Measurements from ENCODE around the gene DNAH8.

Gene DNAH8

DNA sequence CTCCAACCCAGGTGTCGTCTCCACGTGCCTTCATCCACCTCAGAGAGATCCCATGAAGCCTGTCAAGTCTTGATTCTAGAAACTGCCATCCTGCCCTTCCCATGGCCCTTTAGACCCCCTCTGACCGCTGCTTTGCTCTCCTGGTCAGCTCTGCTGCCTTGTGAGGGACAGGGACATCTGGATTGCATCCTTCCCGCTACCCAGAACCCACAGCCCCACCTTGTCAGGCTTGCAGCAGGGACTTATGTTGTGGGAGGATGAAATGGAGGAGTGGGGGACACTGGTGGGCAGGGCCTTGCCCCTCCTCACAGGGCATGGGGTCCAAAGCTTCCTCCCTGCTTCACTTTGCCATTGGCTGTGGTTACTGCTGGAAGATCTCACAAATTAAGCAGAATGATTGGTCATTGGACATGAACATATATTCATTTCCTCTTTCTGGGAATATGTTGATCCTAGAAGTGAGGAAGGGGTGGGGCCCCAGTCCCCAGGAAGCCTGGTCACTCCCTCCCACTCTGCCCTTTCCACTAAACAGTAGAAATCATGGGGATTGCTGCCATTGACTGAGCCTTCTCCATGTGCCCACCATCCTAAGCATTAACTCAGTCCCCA, 338.0 kb downstream of the DNAH8 start:
- no peak overlapping the region for H3K4me3 ChIP-seq (replicated peaks in 1 of 2; ENCODE audit: low read depth in 2 of 2, low read length in 2 of 2)
- no peak for DNase-seq (ENCODE audit: low read depth in 2 of 2)
- TF ChIP-seq, protein P1, sequence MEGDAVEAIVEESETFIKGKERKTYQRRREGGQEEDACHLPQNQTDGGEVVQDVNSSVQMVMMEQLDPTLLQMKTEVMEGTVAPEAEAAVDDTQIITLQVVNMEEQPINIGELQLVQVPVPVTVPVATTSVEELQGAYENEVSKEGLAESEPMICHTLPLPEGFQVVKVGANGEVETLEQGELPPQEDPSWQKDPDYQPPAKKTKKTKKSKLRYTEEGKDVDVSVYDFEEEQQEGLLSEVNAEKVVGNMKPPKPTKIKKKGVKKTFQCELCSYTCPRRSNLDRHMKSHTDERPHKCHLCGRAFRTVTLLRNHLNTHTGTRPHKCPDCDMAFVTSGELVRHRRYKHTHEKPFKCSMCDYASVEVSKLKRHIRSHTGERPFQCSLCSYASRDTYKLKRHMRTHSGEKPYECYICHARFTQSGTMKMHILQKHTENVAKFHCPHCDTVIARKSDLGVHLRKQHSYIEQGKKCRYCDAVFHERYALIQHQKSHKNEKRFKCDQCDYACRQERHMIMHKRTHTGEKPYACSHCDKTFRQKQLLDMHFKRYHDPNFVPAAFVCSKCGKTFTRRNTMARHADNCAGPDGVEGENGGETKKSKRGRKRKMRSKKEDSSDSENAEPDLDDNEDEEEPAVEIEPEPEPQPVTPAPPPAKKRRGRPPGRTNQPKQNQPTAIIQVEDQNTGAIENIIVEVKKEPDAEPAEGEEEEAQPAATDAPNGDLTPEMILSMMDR (IDR thresholded peaks at IDR 0.05; ENCODE audit: low read depth, low read length): no peak

DNA sequence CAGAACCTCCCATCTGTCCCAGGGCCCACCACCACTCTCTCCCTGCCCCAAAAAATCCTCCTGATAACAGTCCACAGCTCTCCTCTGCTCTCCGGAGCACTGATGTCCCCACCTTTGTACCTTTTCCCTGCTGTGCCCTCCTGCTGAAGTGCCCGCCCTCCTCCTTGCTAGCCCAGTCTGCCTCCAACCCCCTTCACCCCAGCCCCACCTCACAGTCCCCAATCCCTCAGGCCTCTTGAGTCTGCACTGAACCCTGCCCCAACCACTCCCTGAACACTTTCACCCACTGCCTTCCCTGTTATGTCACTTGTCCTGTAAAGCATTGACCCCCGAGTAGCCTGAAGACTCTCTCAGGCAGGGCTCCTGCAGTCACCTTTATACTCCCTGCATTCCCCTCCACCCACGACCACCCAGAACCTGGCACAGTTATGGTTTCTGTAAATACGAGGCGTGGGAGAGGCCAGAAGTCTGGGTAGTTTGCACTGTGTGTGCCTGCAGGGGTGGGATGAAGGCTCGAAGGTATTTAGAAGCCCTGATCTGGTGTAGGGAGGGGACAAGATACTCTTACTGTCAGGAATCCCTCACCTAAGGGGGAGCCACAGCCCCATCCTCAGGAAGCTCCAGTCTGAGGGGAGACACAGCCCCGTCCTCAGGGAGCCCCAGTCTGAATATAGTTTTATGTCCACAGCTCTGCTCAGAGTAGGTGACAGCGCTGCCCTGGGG, 338.9 kb downstream of the DNAH8 start:
- no peak for DNase-seq (ENCODE audit: low read depth in 2 of 2)
- H3K4me3 ChIP-seq (replicated peaks in 1 of 2; ENCODE audit: low read depth in 2 of 2, low read length in 2 of 2): no peak overlapping the region
- TF ChIP-seq, protein P1 (IDR thresholded peaks at IDR 0.05; ENCODE audit: low read depth, low read length): no peak

DNA sequence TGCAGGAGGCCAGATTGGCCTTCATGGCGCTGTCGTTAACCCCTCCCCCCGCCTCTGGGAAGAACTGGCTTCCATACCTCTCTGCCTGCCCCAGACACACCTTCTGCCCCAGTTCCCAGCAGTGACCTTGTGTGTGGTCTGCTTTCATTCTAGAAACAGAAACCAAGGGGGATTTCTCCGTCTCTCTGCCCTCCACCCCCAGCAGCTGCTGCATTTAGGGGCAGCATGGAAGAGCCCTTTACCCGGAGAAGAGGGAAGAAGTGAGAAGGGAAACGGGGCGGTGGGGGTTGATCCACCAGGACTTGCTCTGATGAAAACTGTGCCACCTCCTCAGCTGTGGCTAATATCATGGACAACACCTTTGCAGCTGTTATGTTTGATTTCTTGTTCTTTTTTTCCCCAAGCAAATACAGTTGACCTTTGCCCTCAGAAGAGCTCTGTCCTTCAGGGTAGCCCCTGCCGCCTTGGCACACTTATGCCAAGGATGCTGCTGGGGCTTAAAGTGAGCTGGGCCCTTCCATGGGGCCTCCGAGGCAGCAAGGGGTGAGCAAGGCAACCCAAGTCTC, 339.5 kb downstream of the DNAH8 start:
- TF ChIP-seq, protein P1 (IDR thresholded peaks at IDR 0.05; ENCODE audit: low read depth, low read length): no peak
- DNase-seq (ENCODE audit: low read depth in 2 of 2): no peak
- H3K4me3 ChIP-seq (replicated peaks in 1 of 2; ENCODE audit: low read depth in 2 of 2, low read length in 2 of 2): no peak overlapping the region

DNA sequence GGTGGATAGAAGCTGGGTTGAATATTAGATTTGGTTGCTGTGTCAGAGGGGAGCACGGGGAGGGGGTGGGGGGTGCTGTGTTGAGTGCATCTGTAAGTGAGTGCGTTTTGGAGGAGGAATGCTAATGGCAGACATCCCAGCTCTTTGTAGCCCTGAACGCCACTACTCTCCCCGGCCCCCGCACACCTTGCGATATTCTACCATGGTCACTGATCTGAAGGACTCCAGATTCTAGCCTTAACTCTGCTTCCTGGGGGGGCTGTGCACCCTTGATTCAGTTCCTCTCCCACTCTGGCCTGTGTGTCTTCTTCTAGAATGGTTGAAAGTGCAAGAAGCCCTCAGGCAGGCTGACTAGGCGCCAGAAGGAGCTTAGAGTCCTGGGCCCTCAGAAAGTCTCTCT, 340.6 kb downstream of the DNAH8 start:
- no peak overlapping the region for H3K4me3 ChIP-seq (replicated peaks in 1 of 2; ENCODE audit: low read depth in 2 of 2, low read length in 2 of 2)
- TF ChIP-seq, protein P1 (IDR thresholded peaks at IDR 0.05; ENCODE audit: low read depth, low read length): no peak
- DNase-seq (ENCODE audit: low read depth in 2 of 2): no peak

DNA sequence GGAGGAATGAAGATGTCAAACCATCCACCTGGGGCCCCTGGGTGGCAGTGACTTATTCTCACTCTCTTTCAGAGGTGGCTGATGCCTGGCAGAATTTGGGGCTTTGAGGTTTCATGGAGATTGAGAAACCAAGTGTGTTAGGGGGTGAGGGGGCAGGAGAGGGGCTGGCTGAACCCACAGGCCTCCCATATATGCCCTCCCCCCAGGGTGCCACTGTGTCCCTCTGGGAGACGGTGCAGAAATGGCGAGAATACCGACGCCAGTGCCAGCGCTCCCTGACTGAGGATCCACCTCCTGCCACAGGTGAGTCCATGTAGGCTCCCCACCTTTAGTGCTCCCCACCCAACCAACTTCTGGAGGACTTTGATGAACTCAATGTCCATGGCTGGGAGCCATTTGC, 341.1 kb downstream of the DNAH8 start:
- no peak for DNase-seq (ENCODE audit: low read depth in 2 of 2)
- TF ChIP-seq, protein P1 (IDR thresholded peaks at IDR 0.05; ENCODE audit: low read depth, low read length): no peak
- no peak overlapping the region for H3K4me3 ChIP-seq (replicated peaks in 1 of 2; ENCODE audit: low read depth in 2 of 2, low read length in 2 of 2)

DNA sequence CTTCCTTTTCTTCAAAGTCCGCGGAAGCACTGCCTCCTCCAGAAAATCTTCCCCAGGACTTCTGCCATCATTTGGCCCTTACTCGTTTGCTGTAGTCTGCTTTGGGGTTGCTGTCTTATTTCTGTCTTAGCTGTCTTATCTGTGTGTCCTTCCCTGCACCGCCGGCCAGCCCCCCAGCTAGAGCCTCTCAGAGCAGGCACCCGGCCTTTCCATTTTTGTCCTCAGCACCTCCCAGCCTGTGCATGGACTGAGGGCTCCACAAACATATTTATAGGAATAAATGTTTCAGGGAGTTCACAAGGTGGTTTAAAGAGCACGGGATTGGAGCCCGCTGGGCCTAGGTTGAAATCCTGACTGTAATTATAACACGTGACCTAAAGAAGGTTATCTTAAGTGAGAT, 341.6 kb downstream of the DNAH8 start:
- DNase-seq (ENCODE audit: low read depth in 2 of 2): no peak
- no peak overlapping the region for H3K4me3 ChIP-seq (replicated peaks in 1 of 2; ENCODE audit: low read depth in 2 of 2, low read length in 2 of 2)
- TF ChIP-seq, protein P1 (IDR thresholded peaks at IDR 0.05; ENCODE audit: low read depth, low read length): no peak

Data from cardiac fibroblast (primary cell).